ENCODE results near the gene ZNF639.

GRCh38 chr3:179348325-179349013 lies 25.6 kb downstream of the ZNF639 start:
- no peak for TF ChIP-seq CTCF (IDR thresholded peaks at IDR 0.05 in 2 of 3, conservative IDR thresholded peaks at IDR 0.05 in 1 of 3; ENCODE audit: borderline replicate concordance in 1 of 3, insufficient read depth in 1 of 3, low read depth in 2 of 3, low read length in 2 of 3)
- no peak for TF ChIP-seq SRF (IDR thresholded peaks at IDR 0.05; ENCODE audit: low read depth)
- TF ChIP-seq SP1 (IDR thresholded peaks at IDR 0.05; ENCODE audit: low read depth) = no peak; the same call in 1 of the 2 replicates
- TF ChIP-seq EGR1 (IDR thresholded peaks at IDR 0.05; ENCODE audit: low read depth) = no peak
- no peak for TF ChIP-seq POLR2A (IDR thresholded peaks at IDR 0.05; ENCODE audit: borderline replicate concordance, extremely low read depth, insufficient read depth, insufficient read length)
- TF ChIP-seq FOSL1 (IDR thresholded peaks at IDR 0.05; ENCODE audit: low read depth) = no peak
- TF ChIP-seq MAX (IDR thresholded peaks at IDR 0.05) = no peak
- TF ChIP-seq SIN3A (IDR thresholded peaks at IDR 0.05; ENCODE audit: low read depth) = no peak
- no peak for TF ChIP-seq REST (IDR thresholded peaks at IDR 0.05; ENCODE audit: low read depth)
- no peak for TF ChIP-seq TCF7L2 (IDR thresholded peaks at IDR 0.05; ENCODE audit: borderline replicate concordance, extremely low read depth, insufficient read depth, insufficient read length)
- TF ChIP-seq ELF1 (IDR thresholded peaks at IDR 0.05; ENCODE audit: borderline replicate concordance, low read depth) = no peak
- TF ChIP-seq RAD21 (IDR thresholded peaks at IDR 0.05; ENCODE audit: low read depth) = no peak
- TF ChIP-seq EZH2 (IDR thresholded peaks at IDR 0.05) = no peak
- no peak for TF ChIP-seq POLR2AphosphoS5 (IDR thresholded peaks at IDR 0.05; ENCODE audit: low read depth, low read length)
